Measurements from ENCODE around the gene ZNF831.

The ZNF831 gene

GRCh38 chr20:59247731-59248684 lies 84.4 kb downstream of the ZNF831 start:
- DNase-seq (ENCODE audit: low spot score) = no peak

- DNase-seq (ENCODE audit: low spot score) = no peak
Observed at GRCh38 chr20:59250293-59250692, 86.7 kb downstream of the ZNF831 start.

GRCh38 chr20:59253325-59253724 lies 89.7 kb downstream of the ZNF831 start:
- DNase-seq (ENCODE audit: low spot score) = no peak

GRCh38 chr20:59253779-59254319 lies 90.2 kb downstream of the ZNF831 start:
- DNase-seq (ENCODE audit: low spot score) = peak; percentile 24

GRCh38 chr20:59255256-59255655 lies 91.6 kb downstream of the ZNF831 start:
- no peak for DNase-seq (ENCODE audit: low spot score)

GRCh38 chr20:59258221-59258621 lies 94.6 kb downstream of the ZNF831 start:
- no peak for DNase-seq (ENCODE audit: low spot score)

- DNase-seq (ENCODE audit: low spot score) = no peak
Observed at GRCh38 chr20:59259946-59260345, 96.3 kb downstream of the ZNF831 start.

GRCh38 chr20:59265298-59265697 lies 101.7 kb downstream of the ZNF831 start:
- no peak for DNase-seq (ENCODE audit: low spot score)

- DNase-seq (ENCODE audit: low spot score) = no peak
Observed at GRCh38 chr20:59268870-59269269, 105.2 kb downstream of the ZNF831 start.

GRCh38 chr20:59269411-59270025 lies 105.9 kb downstream of the ZNF831 start:
- DNase-seq (ENCODE audit: low spot score) = no peak

GRCh38 chr20:59270380-59270779 lies 106.8 kb downstream of the ZNF831 start:
- no peak for DNase-seq (ENCODE audit: low spot score)

- no peak for DNase-seq (ENCODE audit: low spot score)
Observed at GRCh38 chr20:59273739-59274357, 110.2 kb downstream of the ZNF831 start.

- DNase-seq (ENCODE audit: low spot score) = no peak
Observed at GRCh38 chr20:59276938-59277337, 113.3 kb downstream of the ZNF831 start.

GRCh38 chr20:59284470-59284869 lies 120.8 kb downstream of the ZNF831 start:
- no peak for DNase-seq (ENCODE audit: low spot score)

GRCh38 chr20:59289994-59290393 lies 126.4 kb downstream of the ZNF831 start:
- no peak for DNase-seq (ENCODE audit: low spot score)

- peak; percentile 4 for DNase-seq (ENCODE audit: low spot score)
Observed at GRCh38 chr20:59291740-59292383, 128.2 kb downstream of the ZNF831 start.

- no peak for DNase-seq (ENCODE audit: low spot score)
Observed at GRCh38 chr20:59295531-59295930, 131.9 kb downstream of the ZNF831 start.

GRCh38 chr20:59297686-59298085 lies 134.1 kb downstream of the ZNF831 start:
- DNase-seq (ENCODE audit: low spot score) = no peak

GRCh38 chr20:59299945-59300332 lies 136.3 kb downstream of the ZNF831 start:
- no peak for DNase-seq (ENCODE audit: low spot score)

- no peak for DNase-seq (ENCODE audit: low spot score)
Observed at GRCh38 chr20:59300333-59301081, 136.9 kb downstream of the ZNF831 start, which contains the start of gene EDN3. TSS of gene EDN3 (plus strand) at chr20:59300611. CDS start at chr20:59300813, 202 bp downstream.

GRCh38 chr20:59301343-59302007 lies 137.9 kb downstream of the ZNF831 start:
- DNase-seq (ENCODE audit: low spot score) = no peak
